ENCODE results near the gene FOXN4.

Gene FOXN4

DNA sequence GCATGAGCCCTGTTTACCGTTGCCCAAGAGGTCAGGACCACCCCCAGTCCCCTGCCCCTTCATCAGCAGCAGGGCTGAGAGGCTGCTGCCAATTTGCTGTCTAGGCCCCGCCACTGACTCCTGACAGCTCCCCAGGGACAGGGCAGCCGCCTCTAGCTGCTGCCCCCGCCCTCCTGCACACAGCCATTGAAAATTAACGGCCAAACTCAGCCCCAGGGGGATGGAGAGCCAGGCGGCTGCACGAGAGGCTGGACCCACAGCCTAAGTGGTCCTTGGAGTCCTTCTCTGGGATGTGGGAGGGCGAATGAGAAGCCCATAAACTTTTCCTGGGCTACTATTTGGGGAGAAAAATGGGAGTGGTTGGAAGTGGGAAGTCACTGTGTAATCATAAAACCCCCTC is 4.6 kb downstream of the FOXN4 start:
- DNase-seq = no peak

GRCh38 chr12:109302770-109303169 is 6.3 kb downstream of the FOXN4 start:
- DNase-seq = no peak

DNA sequence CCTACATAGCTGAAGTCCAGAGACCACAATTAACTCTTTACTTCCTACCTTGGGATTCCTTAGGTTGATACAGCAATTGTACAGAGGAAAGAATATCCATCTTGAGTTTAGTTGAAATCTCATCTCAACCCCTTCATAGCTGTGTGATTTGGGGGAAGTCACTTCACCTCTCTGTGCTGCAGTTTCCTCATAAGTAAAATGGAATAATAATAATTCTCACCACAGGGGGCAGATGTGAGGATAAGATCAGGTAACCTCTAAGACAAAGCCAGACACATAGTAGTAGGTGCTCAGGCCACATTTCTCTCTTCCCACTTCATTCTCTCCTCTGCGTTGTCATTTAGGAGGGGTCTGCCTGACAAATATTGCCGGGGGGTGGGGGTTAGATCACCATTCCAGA is 6.7 kb downstream of the FOXN4 start:
- DNase-seq = no peak

- DNase-seq = no peak
These were observed 7.4 kb downstream of the FOXN4 start for GRCh38 chr12:109301643-109302168.

GRCh38 chr12:109299849-109300248 is 9.2 kb downstream of the FOXN4 start:
- DNase-seq = no peak

- DNase-seq = no peak
These were observed 12.7 kb downstream of the FOXN4 start for GRCh38 chr12:109296431-109296830.

GRCh38 chr12:109295764-109296425 is 13.2 kb downstream of the FOXN4 start:
- no peak for DNase-seq

DNA sequence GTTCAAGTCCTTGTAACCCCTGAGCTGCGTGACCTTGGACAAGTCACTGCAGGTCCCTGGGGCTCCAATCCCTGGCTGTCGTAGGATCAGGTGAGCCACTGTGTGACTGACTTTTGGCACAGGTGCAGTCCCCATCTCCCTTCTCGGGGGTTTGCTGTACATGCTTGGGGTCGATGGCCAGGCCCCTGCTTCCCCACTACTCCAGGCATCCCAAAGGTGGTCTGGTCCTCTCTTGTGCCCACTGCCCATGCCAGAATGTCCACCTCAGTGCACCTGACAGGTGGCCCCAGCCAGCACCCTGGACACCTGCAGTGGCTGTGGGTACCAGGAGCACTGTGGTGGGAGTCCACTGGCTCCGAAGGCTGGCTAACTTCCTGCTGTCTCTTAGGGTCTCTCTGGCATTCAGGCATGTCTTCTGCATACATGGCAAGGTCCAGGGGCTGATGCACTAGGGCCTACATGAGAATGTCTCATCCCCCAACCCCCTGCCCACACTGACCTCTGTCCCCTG is 14.7 kb downstream of the FOXN4 start:
- DNase-seq = no peak

GRCh38 chr12:109293106-109293505 is 16.0 kb downstream of the FOXN4 start:
- no peak for DNase-seq

DNA sequence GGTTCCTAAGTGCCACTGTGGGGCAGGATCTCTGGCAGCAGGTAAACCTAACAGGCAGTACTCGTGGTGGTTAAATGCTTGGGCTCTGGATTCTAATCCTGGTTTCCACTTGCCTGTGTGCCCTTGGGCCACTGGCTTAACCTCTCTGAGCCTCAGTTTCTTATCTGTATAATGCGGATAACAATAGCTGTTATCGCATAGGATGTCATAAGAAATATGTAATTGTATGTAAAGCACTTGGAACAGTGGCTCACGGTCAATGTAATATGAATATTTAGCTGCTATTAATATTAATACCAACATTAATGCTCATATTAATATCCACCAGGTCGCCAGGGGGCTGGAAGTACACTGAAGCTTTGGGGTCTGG is 16.8 kb downstream of the FOXN4 start:
- DNase-seq = no peak

- DNase-seq = no peak
These were observed 17.4 kb downstream of the FOXN4 start for GRCh38 chr12:109291521-109292341.

- no peak for DNase-seq
These were observed 18.0 kb downstream of the FOXN4 start for GRCh38 chr12:109291117-109291516.

DNA sequence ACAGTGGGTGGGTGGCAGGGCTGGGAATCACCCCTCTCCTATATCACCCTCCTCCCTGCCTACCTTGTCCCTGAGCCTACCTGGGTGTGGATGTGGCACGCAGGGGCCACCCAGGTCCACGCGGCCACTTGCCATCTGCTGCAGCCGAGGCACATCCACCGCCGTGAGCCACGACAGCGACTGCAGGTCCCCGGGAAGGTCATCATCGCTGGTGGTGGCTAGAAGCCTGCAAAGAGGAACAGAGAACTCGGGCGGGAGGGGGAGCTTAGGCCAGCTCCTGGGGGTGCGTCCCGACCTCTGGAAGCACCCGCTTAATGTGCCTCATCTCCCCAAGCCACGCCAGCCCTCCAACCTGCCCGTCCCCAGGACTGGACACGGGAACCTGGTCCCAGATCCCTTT is 19.0 kb downstream of the FOXN4 start:
- DNase-seq = no peak

DNA sequence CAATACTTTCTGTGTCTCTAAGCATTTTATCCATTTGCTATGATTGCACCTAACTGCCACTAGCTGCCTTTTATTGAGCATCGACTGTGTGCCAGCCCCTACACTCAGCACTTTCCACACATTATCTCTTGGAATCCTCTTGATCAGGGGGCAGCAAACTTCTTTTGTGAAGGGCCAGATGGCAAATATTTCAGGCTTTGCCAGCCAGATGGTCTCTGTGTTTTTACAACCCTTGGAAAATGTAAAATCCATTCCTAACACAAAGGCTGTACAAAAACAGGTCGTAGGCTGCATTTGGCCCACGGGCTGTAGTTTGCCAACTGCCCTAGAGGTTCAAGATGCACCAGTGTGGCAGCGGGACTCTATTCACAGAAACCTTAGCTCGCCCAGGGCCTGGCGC is 19.5 kb downstream of the FOXN4 start:
- no peak for DNase-seq

DNA sequence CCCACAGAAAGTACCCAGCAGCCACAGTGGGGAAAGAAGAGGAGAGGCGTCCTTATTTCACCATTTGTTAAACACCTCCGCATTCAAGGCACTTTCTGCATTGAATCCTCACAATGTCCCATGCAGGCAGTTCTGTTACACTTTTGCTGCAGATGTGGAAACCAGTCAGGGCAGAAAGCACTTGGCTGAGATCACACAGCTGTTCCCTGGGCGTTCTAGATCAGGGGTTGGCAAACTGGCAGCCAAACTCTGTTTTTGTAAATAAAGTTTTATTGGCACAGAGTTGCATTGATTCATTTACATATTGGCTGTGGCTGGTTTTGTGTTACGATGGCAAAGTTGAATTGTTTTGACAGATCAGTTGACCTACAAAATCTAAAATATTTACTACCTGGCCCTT is 20.1 kb downstream of the FOXN4 start:
- DNase-seq = no peak

DNA sequence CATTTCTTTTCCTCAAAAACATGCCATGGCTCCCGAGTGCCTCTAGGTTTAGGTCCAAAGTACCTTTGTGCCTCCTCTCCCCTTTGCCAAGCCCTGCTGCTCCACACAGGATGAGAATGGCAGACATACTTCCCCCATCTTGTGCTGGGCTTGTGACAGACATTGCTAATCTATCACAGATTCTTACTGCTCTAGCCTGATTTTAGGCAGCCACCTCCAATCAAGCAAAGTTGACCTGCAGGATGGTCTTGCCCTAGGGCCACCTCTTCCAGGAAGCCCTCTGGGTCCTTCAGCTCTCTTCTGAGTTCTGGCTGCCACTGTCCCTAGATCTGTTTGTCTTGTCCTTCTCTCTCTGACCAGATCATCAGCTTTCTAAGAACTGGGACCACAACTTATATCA is 20.5 kb downstream of the FOXN4 start:
- no peak for DNase-seq

DNA sequence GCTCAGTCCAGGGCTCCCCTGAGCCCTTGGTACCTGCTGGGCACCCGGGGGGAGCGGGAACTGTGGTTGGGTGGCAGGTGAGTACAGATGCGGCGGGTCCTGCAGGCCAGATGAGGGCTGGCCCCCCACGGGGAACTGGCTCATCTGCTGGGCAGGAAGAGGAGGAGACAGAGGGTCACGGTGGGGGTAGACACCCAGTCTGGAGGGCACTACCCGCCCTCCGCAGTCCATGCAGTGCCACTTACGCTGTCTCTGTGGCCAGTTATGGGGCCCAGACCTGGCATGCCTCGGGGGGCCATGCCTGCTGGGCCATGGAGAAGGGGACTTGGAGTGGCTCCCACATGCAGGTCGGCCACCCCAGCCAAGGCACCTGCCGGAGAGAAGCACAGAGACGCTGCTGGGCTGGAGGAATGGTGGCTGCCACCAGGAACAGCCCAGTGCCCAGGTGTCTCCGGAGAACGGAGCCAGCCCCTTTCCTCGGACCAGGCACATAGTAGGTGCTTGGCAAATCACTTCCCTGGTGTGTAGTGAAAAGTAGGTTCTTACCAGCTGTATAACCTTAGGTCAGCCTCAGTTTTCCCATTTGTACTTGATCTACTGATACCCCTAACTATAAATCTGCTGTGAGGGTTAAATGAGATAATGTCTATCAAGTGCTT is 21.1 kb downstream of the FOXN4 start:
- DNase-seq = no peak

- no peak for DNase-seq
These were observed 21.9 kb downstream of the FOXN4 start for GRCh38 chr12:109287181-109287580.

DNA sequence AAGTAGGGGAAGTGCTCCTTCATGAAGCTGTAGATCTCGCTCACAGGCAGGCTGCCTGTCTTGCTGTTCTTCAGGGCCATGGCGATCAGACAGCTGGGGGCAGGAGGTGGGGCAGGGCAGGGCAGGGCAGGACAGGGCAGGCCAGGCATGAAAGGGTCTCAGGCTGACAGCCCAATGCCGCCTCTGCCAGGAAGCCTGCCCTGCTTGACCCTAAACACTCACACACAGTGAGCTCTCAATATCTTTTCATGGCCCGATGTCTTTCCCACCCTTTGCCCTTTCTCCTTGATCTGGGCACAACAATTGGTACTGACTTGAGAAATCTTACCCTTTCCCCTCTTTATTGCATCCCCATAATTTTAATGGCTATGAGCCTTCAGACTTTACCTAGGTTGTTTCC is 22.4 kb downstream of the FOXN4 start:
- DNase-seq = no peak

- no peak for DNase-seq
These were observed 22.8 kb downstream of the FOXN4 start for GRCh38 chr12:109286252-109286651.

GRCh38 chr12:109284392-109284791 is 24.7 kb downstream of the FOXN4 start:
- no peak for DNase-seq

DNA sequence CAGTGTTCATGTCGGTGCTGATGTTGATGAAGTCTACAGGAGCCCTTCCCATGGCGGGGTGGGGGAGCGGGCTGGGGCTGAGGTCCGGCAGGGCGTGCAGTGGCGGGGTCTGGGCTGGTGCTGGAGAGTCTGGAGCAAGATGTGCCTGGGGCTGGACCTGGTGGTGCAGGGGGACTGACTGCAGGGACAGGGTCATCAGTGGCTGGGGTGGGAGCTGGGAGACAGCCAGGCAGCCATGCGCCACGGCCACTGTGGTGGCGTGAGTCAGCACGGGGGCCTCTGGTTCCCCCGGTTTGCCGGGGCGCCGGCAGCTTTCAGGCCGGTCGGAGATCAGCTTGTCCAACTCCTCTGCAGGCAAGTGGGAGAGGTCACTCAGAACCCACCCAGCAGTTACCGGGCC is 27.6 kb downstream of the FOXN4 start:
- DNase-seq = no peak

GRCh38 chr12:109279525-109279924 is 29.6 kb downstream of the FOXN4 start:
- DNase-seq = no peak

GRCh38 chr12:109278912-109279311 is 30.2 kb downstream of the FOXN4 start:
- DNase-seq = no peak

All from stimulated activated CD8-positive, alpha-beta memory T cell treated with anti-CD3 and anti-CD28 coated beads, Interleukin-4, amount 100 ng/mL, for 48 hours (primary cell).